Left kidney (tissue), 8 donors: ENCODE measurements around the gene STX1A. TPM values are rescaled to one million over a fixed set of nuclear protein-coding genes. Genes with fewer than 3 reads are reported as not detected.

ENCODE experiments used
- DNase-seq: peaks from one replicate; pipeline ENCODE4 v3.0.0-alpha.2; 2013
- long read RNA-seq, 8 donors: transcript quantifications; one replicate each; lab custom pipeline, GENCODE V29; 2026
- polyA plus RNA-seq: library from polyadenylated mRNA; unstranded; fragments of 120-200 nt; gene quantifications from one replicate; pipeline ENCODE4 v1.2.1, GENCODE V29; 2013; ENCODE audit not compliant: insufficient read length

STX1A gene
- polyA plus RNA-seq: 8.0 TPM
- long read RNA-seq, donor 1, partial matches to known transcripts: 139 of 141 reads
- long read RNA-seq, donor 1, other reads (novel, unspliced or antisense): 0 of 141 reads
- long read RNA-seq, donor 2: 0 reads
- long read RNA-seq, donor 3, partial matches to known transcripts: 0 of 1 reads
- long read RNA-seq, donor 3, other reads (novel, unspliced or antisense): 0 of 1 reads
- long read RNA-seq, donor 4: 0 reads
- long read RNA-seq, donor 5: 0 reads
- long read RNA-seq, donor 6: 0 reads
- long read RNA-seq, donor 7, partial matches to known transcripts: 0 of 1 reads
- long read RNA-seq, donor 7, other reads (novel, unspliced or antisense): 0 of 1 reads
- long read RNA-seq, donor 8: 0 reads

GRCh38 chr7:73718905-73719805 lies at the start of gene STX1A:
STX1A (minus strand) TSS chr7:73719669; CDS start chr7:73719631, 38 bp downstream.
- DNase-seq: peak; percentile 58

GRCh38 chr7:73768641-73769480 lies 49.4 kb upstream of the STX1A start:
- DNase-seq: no peak

GRCh38 chr7:73766556-73767229 lies 47.2 kb upstream of the STX1A start:
- no peak for DNase-seq

GRCh38 chr7:73762659-73762999 lies 43.2 kb upstream of the STX1A start:
- no peak for DNase-seq

- DNase-seq: no peak
Measured at GRCh38 chr7:73761854-73762658, 42.6 kb upstream of the STX1A start.

- no peak for DNase-seq
Measured at GRCh38 chr7:73758581-73759138, 39.2 kb upstream of the STX1A start.

GRCh38 chr7:73749931-73750776 lies 30.7 kb upstream of the STX1A start:
- DNase-seq: no peak

GRCh38 chr7:73746378-73746777 lies 26.9 kb upstream of the STX1A start:
- no peak for DNase-seq

- peak; percentile 94 for DNase-seq
Measured at GRCh38 chr7:73742753-73743641, 23.5 kb upstream of the STX1A start.

- peak; percentile 77 for DNase-seq
Measured at GRCh38 chr7:73742338-73742752, 22.9 kb upstream of the STX1A start.

GRCh38 chr7:73741600-73741999 lies 22.1 kb upstream of the STX1A start:
- peak; percentile 67 for DNase-seq

- no peak for DNase-seq
Measured at GRCh38 chr7:73740771-73741170, 21.3 kb upstream of the STX1A start.

GRCh38 chr7:73740212-73740611 lies 20.7 kb upstream of the STX1A start:
- no peak for DNase-seq

GRCh38 chr7:73739387-73739767 lies 19.9 kb upstream of the STX1A start:
- no peak for DNase-seq

GRCh38 chr7:73738612-73739386 lies 19.3 kb upstream of the STX1A start, which contains the start of gene ABHD11:
ABHD11 (minus strand) TSS chr7:73738802; CDS start chr7:73738770, 32 bp downstream.
- DNase-seq: peak; percentile 92

GRCh38 chr7:73738220-73738611 lies 18.7 kb upstream of the STX1A start:
- peak; percentile 63 for DNase-seq

- no peak for DNase-seq
Measured at GRCh38 chr7:73737491-73738219, 18.2 kb upstream of the STX1A start.
